K562 (cell line): ENCODE results near the gene EGFL7. TPM values are rescaled to one million over a fixed set of nuclear protein-coding genes. Genes with fewer than 3 reads are reported as not detected.
A peak's percentile ranks its signal among the peaks of the same experiment; 100 is the strongest.

Source experiments
- ELF2 ChIP-seq: fragments of 250-450 bp; sonication (Bioruptor Pico); IDR thresholded peaks from 2 replicates; pipeline ENCODE4 v1.5.0; 2021; ENCODE audit warnings: mild to moderate bottlenecking
- ELK3 ChIP-seq: fragments of 450-650 bp; formaldehyde crosslinking; IDR thresholded peaks from 2 replicates; pipeline ENCODE4 v1.4.0; 2020; ENCODE audit warnings: mild to moderate bottlenecking
- GABPB1 ChIP-seq: sonication (generic); formaldehyde crosslinking; IDR thresholded peaks from 2 replicates; pipeline ENCODE4 v1.8.0; 2022; ENCODE audit warnings: mild to moderate bottlenecking, missing genetic modification reagents
- KLF1 ChIP-seq: fragments of 450-650 bp; IDR thresholded peaks from 2 replicates; pipeline ENCODE4 v1.6.1; 2016; ENCODE audit warnings: missing genetic modification characterization, missing compliant biosample characterization
- LEF1 ChIP-seq: fragments of 450-650 bp; IDR thresholded peaks from 2 replicates; pipeline ENCODE4 v1.6.1; 2016; ENCODE audit warnings: mild to moderate bottlenecking
- MNT ChIP-seq, 2 experiments: fragments of 450-650 bp; conservative IDR thresholded peaks; 2 replicates each; pipeline ENCODE4 v1.6.1; 2017; ENCODE audit warnings: mild to moderate bottlenecking in 2 of 2, moderate library complexity in 2 of 2
- POLR2B ChIP-seq: fragments of 450-650 bp; IDR thresholded peaks from 2 replicates; pipeline ENCODE4 v1.6.1; 2018; ENCODE audit warnings: low read depth; ENCODE audit not compliant: partially characterized antibody
- POLR2G ChIP-seq: fragments of 200-400 bp; formaldehyde crosslinking; IDR thresholded peaks from 2 replicates; pipeline ENCODE4 v1.6.1; 2017; ENCODE audit warnings: low read depth, mild to moderate bottlenecking, antibody characterized with exemption, low read length, moderate library complexity
- SFPQ ChIP-seq: fragments of 200-400 bp; formaldehyde crosslinking; IDR thresholded peaks from 2 replicates; pipeline ENCODE4 v1.6.1; 2017; ENCODE audit warnings: mild to moderate bottlenecking, low read depth, low read length, moderate library complexity
- SNRNP70 ChIP-seq: fragments of 200-400 bp; formaldehyde crosslinking; optimal IDR thresholded peaks from 2 replicates; pipeline ENCODE3; 2017; ENCODE audit warnings: low read depth, low read length
- ZBTB1 ChIP-seq: sonication (generic); formaldehyde crosslinking; IDR thresholded peaks from 2 replicates; pipeline ENCODE4 v1.8.1; 2023; ENCODE audit warnings: missing genetic modification reagents, low read depth, mild to moderate bottlenecking, borderline replicate concordance
- ZBTB26 ChIP-seq: fragments of 450-650 bp; formaldehyde crosslinking; IDR thresholded peaks from 2 replicates; pipeline ENCODE4 v1.4.0; 2022; ENCODE audit warnings: missing genetic modification characterization
- ZMIZ1 ChIP-seq, 2 experiments: fragments of 150-350 bp in 1 of 2; IDR thresholded peaks; 2 replicates each; pipeline ENCODE4 v1.6.1; 2012 to 2016; ENCODE audit warnings: low read depth in 2 of 2, low read length in 2 of 2, mild to moderate bottlenecking in 1 of 2, moderate library complexity in 1 of 2
- ZNF224 ChIP-seq: sonication (generic); formaldehyde crosslinking; IDR thresholded peaks from 2 replicates; pipeline ENCODE4 v1.8.0; 2022; ENCODE audit warnings: mild to moderate bottlenecking, missing genetic modification reagents
- ZNF57 ChIP-seq: fragments of 450-650 bp; formaldehyde crosslinking; IDR thresholded peaks from 2 replicates; pipeline ENCODE4 v1.4.0; 2020; ENCODE audit warnings: mild to moderate bottlenecking, moderate library complexity
- ZNF584 ChIP-seq: fragments of 200-800 bp; sonication (Bioruptor generic); IDR thresholded peaks from 2 replicates; pipeline ENCODE4 v1.6.1; 2016; ENCODE audit warnings: low read depth, mild to moderate bottlenecking, missing genetic modification characterization, missing compliant biosample characterization
- polyA plus RNA-seq, 8 experiments: library from polyadenylated mRNA; depleted of rRNA in 4 of 8; stranded (reverse) in 5 of 8; unstranded in 3 of 8; fragments of >200 nt; fragmentation: Nextera tagmentation in 2 of 8; fragmentation: Illumina TruSeq in 1 of 8; extraction: Ambion mirVana in 2 of 8; extraction: Trizol in 1 of 8; gene quantifications; 2 replicates each; pipeline versions ENCODE4 v1.2.1 to v1.2.3, GENCODE V29; 2011 to 2014; ENCODE audit warnings: inconsistent platforms in 1 of 8, missing spikeins in 1 of 8
- total RNA-seq, 7 experiments: library from RNA; depleted of rRNA in 6 of 7; stranded (reverse); fragments of >200 nt in 6 of 7; fragmentation: Illumina TruSeq in 2 of 7; extraction: Trizol in 2 of 7; gene quantifications; 2 replicates each; pipeline versions ENCODE4 v1.2.1 to v1.2.3, GENCODE V29; 2011 to 2021; ENCODE audit warnings: low replicate concordance in 1 of 7

The EGFL7 gene
- total and polyA plus RNA-seq, 9 of the 15 experiments (the other 6 are each of a cell fraction or from before 2014, with no cell fraction given) = 1.5 to 286 (median 55.5) TPM

- no peak for TF ChIP-seq ZMIZ1 (IDR thresholded peaks at IDR 0.05; ENCODE audit: low read depth in 2 of 2, low read length in 2 of 2)
- no peak for TF ChIP-seq GABPB1
- no peak for TF ChIP-seq ZNF57 (CRISPR knock-in tag)
- TF ChIP-seq SNRNP70 = peak; percentile 94
- TF ChIP-seq ZNF584 (CRISPR knock-in tag) = no peak
- no peak for TF ChIP-seq MNT (conservative IDR thresholded peaks at IDR 0.05)
- TF ChIP-seq POLR2B = peak; percentile 13
- TF ChIP-seq SFPQ = no peak
- TF ChIP-seq LEF1 = no peak
- TF ChIP-seq ELK3 (CRISPR knock-in tag) = no peak
- no peak for TF ChIP-seq ZBTB26 (CRISPR knock-in tag)
- no peak for TF ChIP-seq ZBTB1 (CRISPR knock-in tag)
- TF ChIP-seq POLR2G = peak; percentile 11; the same call in 1 of the 2 replicates
- TF ChIP-seq KLF1 = no peak
- no peak for TF ChIP-seq ZNF224 (CRISPR knock-in tag)
- no peak for TF ChIP-seq ELF2
These were observed 8.0 kb downstream of the EGFL7 start (continued) for GRCh38 chr9:136670576-136671253.
